AG04450 (cell line): ENCODE data around the gene ZNF219. TPM values are rescaled to one million over a fixed set of nuclear protein-coding genes. Genes with fewer than 3 reads are reported as not detected.

Source experiments
- CTCF ChIA-PET: fragments of 300-600, 350-600 bp; formaldehyde crosslinking; extraction: SDS; loops from one replicate; lab custom pipeline; 2022; ENCODE audit warnings: antibody characterized with exemption, inconsistent platforms; lab: Charles Lee
- POLR2A ChIA-PET: fragments of 350-600 bp; formaldehyde crosslinking; extraction: SDS; loops from one replicate; lab custom pipeline; 2021; ENCODE audit warnings: antibody characterized with exemption, inconsistent platforms; lab: Yijun Ruan, JAX
- DNase-seq: peaks from one replicate; pipeline ENCODE4 v3.0.0-alpha.2; 2011; ENCODE audit warnings: low read depth, low spot score
- H3K27ac ChIP-seq: one replicate; pipeline ENCODE4 v1.5.1; 2012; ENCODE audit warnings: low read depth, low read length, control low read depth
- H3K27me3 ChIP-seq: one replicate; pipeline ENCODE4 v1.6.0; 2012; ENCODE audit warnings: low read length; ENCODE audit not compliant: control insufficient read depth, insufficient read depth
- H3K4me3 ChIP-seq: 2 replicates; pipeline ENCODE4 v1.5.1; 2011; ENCODE audit warnings: mild to moderate bottlenecking, low read depth, low read length, control low read depth
- H3K9me3 ChIP-seq: 2 replicates; pipeline ENCODE4 v1.5.1; 2012; ENCODE audit warnings: low read length; ENCODE audit not compliant: control insufficient read depth, insufficient read depth
- polyA plus RNA-seq: library from polyadenylated mRNA; depleted of rRNA; stranded (reverse); fragments of >200 nt; gene quantifications from 2 replicates; pipeline ENCODE4 v1.2.3, GENCODE V29; 2011
- TF ChIP-seq, protein P1 (sequence below): IDR thresholded peaks from 2 replicates; pipeline ENCODE4 v1.5.1; 2011; ENCODE audit warnings: low read depth, low read length, control low read depth, inconsistent platforms

The ZNF219 gene
- polyA plus RNA-seq, 1 experiment: 3.9 TPM

- Histone ChIP-seq H3K4me3 (no peak overlapping the region), H3K27me3 (no peaks in the 10 kb centered on the region), H3K9me3 (no peaks in the 10 kb centered on the region; the same call in 1 of the 2 replicates), H3K27ac (no peak overlapping the region)
- DNase-seq: no peak
- TF ChIP-seq, protein P1, sequence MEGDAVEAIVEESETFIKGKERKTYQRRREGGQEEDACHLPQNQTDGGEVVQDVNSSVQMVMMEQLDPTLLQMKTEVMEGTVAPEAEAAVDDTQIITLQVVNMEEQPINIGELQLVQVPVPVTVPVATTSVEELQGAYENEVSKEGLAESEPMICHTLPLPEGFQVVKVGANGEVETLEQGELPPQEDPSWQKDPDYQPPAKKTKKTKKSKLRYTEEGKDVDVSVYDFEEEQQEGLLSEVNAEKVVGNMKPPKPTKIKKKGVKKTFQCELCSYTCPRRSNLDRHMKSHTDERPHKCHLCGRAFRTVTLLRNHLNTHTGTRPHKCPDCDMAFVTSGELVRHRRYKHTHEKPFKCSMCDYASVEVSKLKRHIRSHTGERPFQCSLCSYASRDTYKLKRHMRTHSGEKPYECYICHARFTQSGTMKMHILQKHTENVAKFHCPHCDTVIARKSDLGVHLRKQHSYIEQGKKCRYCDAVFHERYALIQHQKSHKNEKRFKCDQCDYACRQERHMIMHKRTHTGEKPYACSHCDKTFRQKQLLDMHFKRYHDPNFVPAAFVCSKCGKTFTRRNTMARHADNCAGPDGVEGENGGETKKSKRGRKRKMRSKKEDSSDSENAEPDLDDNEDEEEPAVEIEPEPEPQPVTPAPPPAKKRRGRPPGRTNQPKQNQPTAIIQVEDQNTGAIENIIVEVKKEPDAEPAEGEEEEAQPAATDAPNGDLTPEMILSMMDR: peak; percentile 98
- ChIA-PET POLR2A (interaction anchor here (2.7 kb wide), 1 partner anchor 14 kb away, joined by 14 read pairs; no protein-coding TSS in a partner anchor), CTCF (interaction anchor here (0.6 to 9.6 kb wide), 10 partner anchors 10 to 765 kb away, joined by 3 to 310 read pairs (median 4); no protein-coding TSS in a partner anchor)
These were observed 8.2 kb upstream of the ZNF219 start for GRCh38 chr14:21106498-21107282.

GRCh38 chr14:21106176-21106497, 7.7 kb upstream of the ZNF219 start:
- Histone ChIP-seq H3K9me3 (no peaks in the 10 kb centered on the region; the same call in 1 of the 2 replicates), H3K27ac (no peak overlapping the region), H3K27me3 (no peaks in the 10 kb centered on the region), H3K4me3 (no peak overlapping the region)
- TF ChIP-seq, protein P1: no peak
- DNase-seq: no peak
- CTCF ChIA-PET: interaction anchor here (0.9 to 9.6 kb wide), 10 partner anchors 9 to 135 kb away, joined by 3 to 310 read pairs (median 36); partner anchors contain the start of gene ARHGEF40
- POLR2A ChIA-PET: interaction anchor here (2.7 kb wide), 1 partner anchor 13 kb away, joined by 14 read pairs; no protein-coding TSS in a partner anchor

DNA sequence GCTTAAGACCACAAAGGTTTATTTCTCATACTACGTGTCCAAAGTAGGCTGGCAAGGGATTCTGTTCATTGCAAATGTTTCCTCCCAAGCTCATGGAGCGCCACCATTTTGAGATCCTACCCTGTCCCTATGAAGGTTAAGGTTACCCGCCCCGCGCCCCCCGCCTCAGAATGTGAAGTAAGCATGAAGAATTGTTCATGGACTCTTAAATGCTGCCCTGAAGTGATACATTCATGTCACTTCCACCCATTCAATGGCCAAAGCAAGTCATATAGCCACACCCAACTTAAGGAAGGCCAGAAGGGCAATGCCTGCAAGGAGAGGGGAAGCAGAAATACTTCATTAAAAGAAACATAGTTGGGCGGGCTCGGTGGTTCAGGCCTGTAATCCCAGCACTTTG, 6.6 kb upstream of the ZNF219 start:
- Histone ChIP-seq H3K27ac (no peak overlapping the region), H3K4me3 (no peak overlapping the region), H3K27me3 (no peaks in the 10 kb centered on the region), H3K9me3 (no peaks in the 10 kb centered on the region; the same call in 1 of the 2 replicates)
- DNase-seq: no peak
- ChIA-PET POLR2A (interaction anchor here (0.6 to 2.7 kb wide), 7 partner anchors 9 to 651 kb away, joined by 3 to 24 read pairs (median 8); partner anchors contain the start of genes ARHGEF40 and OSGEP), CTCF (interaction anchor here (0.6 to 9.6 kb wide), 33 partner anchors 8 to 764 kb away, joined by 3 to 310 read pairs (median 7); partner anchors contain the start of genes ARHGEF40 and SLC39A2)
- TF ChIP-seq, protein P1: no peak

GRCh38 chr14:21104448-21105060, 6.1 kb upstream of the ZNF219 start:
- TF ChIP-seq, protein P1: peak; percentile 99
- Histone ChIP-seq H3K27me3 (no peaks in the 10 kb centered on the region), H3K9me3 (no peaks in the 10 kb centered on the region; the same call in 1 of the 2 replicates), H3K27ac (peak overlapping the region; percentile 98), H3K4me3 (peak overlapping the region; percentile 75)
- DNase-seq: no peak
- ChIA-PET CTCF (interaction anchor here (0.6 to 9.6 kb wide), 36 partner anchors 11 to 763 kb away, joined by 3 to 310 read pairs (median 6); partner anchors contain the start of genes ARHGEF40 and SLC39A2), POLR2A (interaction anchor here (0.6 to 2.7 kb wide), 8 partner anchors 9 to 650 kb away, joined by 3 to 24 read pairs (median 8); partner anchors contain the start of genes ARHGEF40 and OSGEP)
